A673 (cell line): Measurements from ENCODE around the gene RABGGTA. TPM values are rescaled to one million over a fixed set of nuclear protein-coding genes. Genes with fewer than 3 reads are reported as not detected.

Experiments used
- BruUV-seq: library from RNA; stranded (reverse); fragments of 400-500 nt; replicated peaks from 2 replicates; lab custom pipeline; 2021; lab: Mats Ljungman, UMichigan
- CTCF ChIA-PET: fragments of 300-600 bp; sonication (Branson Sonifier 250); formaldehyde crosslinking; loops from one replicate; lab custom pipeline; 2022; ENCODE audit warnings: antibody characterized with exemption; lab: Charles Lee
- POLR2A ChIA-PET: fragments of 300-600 bp; sonication (Branson Sonifier 250); formaldehyde crosslinking; loops from one replicate; lab custom pipeline; 2022; ENCODE audit warnings: antibody characterized with exemption; ENCODE audit not compliant: low non-redundant PET; lab: Charles Lee
- DNase-seq: peaks from one replicate; pipeline ENCODE4 v3.0.0-alpha.2; 2015; ENCODE audit warnings: low spot score
- H3K27ac ChIP-seq: fragments of 200-600 bp; sonication (generic); 2 replicates; pipeline ENCODE4 v1.5.1; 2016; ENCODE audit warnings: mixed run types, low read depth, mild to moderate bottlenecking, mixed read lengths, antibody characterized with exemption, low read length; ENCODE audit not compliant: poor library complexity, severe bottlenecking
- H3K27me3 ChIP-seq: fragments of 200-600 bp; sonication (generic); replicated peaks from 2 replicates; pipeline ENCODE4 v1.6.1; 2017; ENCODE audit warnings: mixed run types, low read depth, mild to moderate bottlenecking, mixed read lengths, antibody characterized with exemption, low read length; ENCODE audit not compliant: insufficient read depth, poor library complexity
- H3K36me3 ChIP-seq: fragments of 200-600 bp; sonication (generic); 2 replicates; pipeline ENCODE4 v1.6.1; 2016; ENCODE audit warnings: mixed run types, mild to moderate bottlenecking, mixed read lengths, antibody characterized with exemption, low read length; ENCODE audit not compliant: insufficient read depth, poor library complexity, severe bottlenecking
- H3K4me1 ChIP-seq: fragments of 200-600 bp; sonication (generic); 2 replicates; pipeline ENCODE4 v1.6.1; 2017; ENCODE audit warnings: mixed run types, mild to moderate bottlenecking, mixed read lengths, antibody characterized with exemption, low read length; ENCODE audit not compliant: insufficient read depth, poor library complexity, severe bottlenecking
- H3K4me3 ChIP-seq: fragments of 200-600 bp; sonication (generic); 2 replicates; pipeline ENCODE4 v1.5.1; 2016; ENCODE audit warnings: low read depth, mixed run types, mild to moderate bottlenecking, mixed read lengths, low read length; ENCODE audit not compliant: poor library complexity, severe bottlenecking
- H3K9me3 ChIP-seq: fragments of 200-600 bp; sonication (generic); 2 replicates; pipeline ENCODE4 v1.6.1; 2016; ENCODE audit warnings: mixed run types, low read depth, mild to moderate bottlenecking, mixed read lengths, antibody characterized with exemption, low read length; ENCODE audit not compliant: poor library complexity, severe bottlenecking
- CTCF ChIP-seq: fragments of 300-800, 200-600 bp; sonication (generic); conservative IDR thresholded peaks from 2 replicates; pipeline ENCODE4 v1.5.1; 2017; ENCODE audit warnings: low read depth, mild to moderate bottlenecking, antibody characterized with exemption, low read length, moderate library complexity, mixed read lengths
- EZH2 ChIP-seq: fragments of 200-600 bp; sonication (generic); IDR thresholded peaks from 2 replicates; pipeline ENCODE4 v1.6.1; 2017; ENCODE audit warnings: borderline replicate concordance, low read depth, mild to moderate bottlenecking, mixed read lengths, antibody characterized with exemption, low read length; ENCODE audit not compliant: poor library complexity, severe bottlenecking
- intact Hi-C: fragments of 100-400 bp; cut with micrococcal nuclease; formaldehyde crosslinking; loops from one replicate; pipeline ENCODE4 v1.10.0; 2022; ENCODE audit not compliant: unreplicated experiment
- total RNA-seq: library from RNA; stranded (reverse); gene quantifications from 2 replicates; pipeline ENCODE4 v1.2.3, GENCODE V29; 2021

The RABGGTA gene
- total RNA-seq, 1 experiment from 2014 or later = 22.2 TPM

GRCh38 chr14:24253936-24254335 lies 17.5 kb downstream of the RABGGTA start:
- DNase-seq = no peak
- Histone ChIP-seq H3K27ac (no peak overlapping the region), H3K36me3 (no peaks in the 10 kb centered on the region), H3K4me3 (no peak overlapping the region), H3K4me1 (no peaks in the 10 kb centered on the region), H3K9me3 (no peaks in the 10 kb centered on the region), H3K27me3 (no peaks in the 10 kb centered on the region)
- CTCF ChIA-PET = no interaction called here
- TF ChIP-seq EZH2 (no peak), CTCF (no peak)
- intact Hi-C loops = no loop called here
- POLR2A ChIA-PET = no interaction called here
- BruUV-seq = no TSS peak

GRCh38 chr14:24252289-24253124 lies 18.9 kb downstream of the RABGGTA start:
- ChIA-PET POLR2A (no interaction called here), CTCF (no interaction called here)
- H3K36me3 ChIP-seq = no peaks in the 10 kb centered on the region
- H3K4me1 ChIP-seq = no peaks in the 10 kb centered on the region
- H3K4me3 ChIP-seq = no peak overlapping the region
- no peaks in the 10 kb centered on the region for H3K27me3 ChIP-seq
- TF ChIP-seq CTCF = no peak
- no peak for TF ChIP-seq EZH2
- no peaks in the 10 kb centered on the region for H3K9me3 ChIP-seq
- no peak overlapping the region for H3K27ac ChIP-seq
- intact Hi-C loops = no loop called here
- BruUV-seq = no TSS peak
- no peak for DNase-seq

GRCh38 chr14:24251880-24252288 lies 19.5 kb downstream of the RABGGTA start:
- POLR2A ChIA-PET = no interaction called here
- Histone ChIP-seq H3K4me1 (no peaks in the 10 kb centered on the region), H3K4me3 (no peak overlapping the region), H3K27ac (no peak overlapping the region), H3K9me3 (no peaks in the 10 kb centered on the region), H3K27me3 (no peaks in the 10 kb centered on the region), H3K36me3 (no peaks in the 10 kb centered on the region)
- intact Hi-C loops = no loop called here
- BruUV-seq = no TSS peak
- TF ChIP-seq CTCF (no peak), EZH2 (no peak)
- CTCF ChIA-PET = no interaction called here
- no peak for DNase-seq
